Testis (tissue), 2 donors: ENCODE data around the gene ENAH.

ENCODE experiments used
- POLR2A ChIP-seq: fragments of 450-650 bp; IDR thresholded peaks from one replicate; pipeline ENCODE4 v1.6.1; 2017; ENCODE audit warnings: antibody characterized with exemption, mild to moderate bottlenecking, moderate library complexity
- TF ChIP-seq, protein P1 (sequence below), 3 experiments: fragments of 450-650 bp in 2 of 3; fragments of 200-600 bp in 1 of 3; sonication (generic) in 1 of 3; IDR thresholded peaks; one replicate each; pipeline ENCODE4 v1.5.1; 2016 to 2019; ENCODE audit warnings: antibody characterized with exemption in 3 of 3, mild to moderate bottlenecking in 2 of 3, moderate library complexity in 1 of 3

DNA sequence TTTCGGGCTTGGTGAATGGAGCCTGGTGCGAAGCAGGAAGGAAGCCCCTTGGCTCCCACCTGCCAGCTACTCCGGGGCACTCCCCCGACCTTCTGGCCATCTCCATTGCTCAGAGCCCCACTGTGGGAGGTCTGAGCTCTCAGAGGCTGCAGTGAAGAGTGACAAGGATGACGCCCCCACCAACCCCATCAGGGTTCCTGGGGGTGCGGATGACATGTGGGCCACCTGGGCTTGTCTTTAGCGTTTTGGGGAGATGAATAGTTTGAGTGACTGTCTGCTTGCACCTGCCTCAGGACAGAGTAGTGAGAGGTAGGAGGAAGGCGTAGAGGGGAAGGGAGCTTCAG lies 181.8 kb downstream of the ENAH start:
- TF ChIP-seq, protein P1, sequence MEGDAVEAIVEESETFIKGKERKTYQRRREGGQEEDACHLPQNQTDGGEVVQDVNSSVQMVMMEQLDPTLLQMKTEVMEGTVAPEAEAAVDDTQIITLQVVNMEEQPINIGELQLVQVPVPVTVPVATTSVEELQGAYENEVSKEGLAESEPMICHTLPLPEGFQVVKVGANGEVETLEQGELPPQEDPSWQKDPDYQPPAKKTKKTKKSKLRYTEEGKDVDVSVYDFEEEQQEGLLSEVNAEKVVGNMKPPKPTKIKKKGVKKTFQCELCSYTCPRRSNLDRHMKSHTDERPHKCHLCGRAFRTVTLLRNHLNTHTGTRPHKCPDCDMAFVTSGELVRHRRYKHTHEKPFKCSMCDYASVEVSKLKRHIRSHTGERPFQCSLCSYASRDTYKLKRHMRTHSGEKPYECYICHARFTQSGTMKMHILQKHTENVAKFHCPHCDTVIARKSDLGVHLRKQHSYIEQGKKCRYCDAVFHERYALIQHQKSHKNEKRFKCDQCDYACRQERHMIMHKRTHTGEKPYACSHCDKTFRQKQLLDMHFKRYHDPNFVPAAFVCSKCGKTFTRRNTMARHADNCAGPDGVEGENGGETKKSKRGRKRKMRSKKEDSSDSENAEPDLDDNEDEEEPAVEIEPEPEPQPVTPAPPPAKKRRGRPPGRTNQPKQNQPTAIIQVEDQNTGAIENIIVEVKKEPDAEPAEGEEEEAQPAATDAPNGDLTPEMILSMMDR (IDR thresholded peaks at IDR 0.05): no peak
- no peak for TF ChIP-seq POLR2A
